ENCODE measurements around the gene ZBTB1. TPM values are rescaled to one million over a fixed set of nuclear protein-coding genes. Genes with fewer than 3 reads are reported as not detected.

Gene ZBTB1
- total RNA-seq, 1 experiment from 2014 or later = 26.5 TPM

DNA sequence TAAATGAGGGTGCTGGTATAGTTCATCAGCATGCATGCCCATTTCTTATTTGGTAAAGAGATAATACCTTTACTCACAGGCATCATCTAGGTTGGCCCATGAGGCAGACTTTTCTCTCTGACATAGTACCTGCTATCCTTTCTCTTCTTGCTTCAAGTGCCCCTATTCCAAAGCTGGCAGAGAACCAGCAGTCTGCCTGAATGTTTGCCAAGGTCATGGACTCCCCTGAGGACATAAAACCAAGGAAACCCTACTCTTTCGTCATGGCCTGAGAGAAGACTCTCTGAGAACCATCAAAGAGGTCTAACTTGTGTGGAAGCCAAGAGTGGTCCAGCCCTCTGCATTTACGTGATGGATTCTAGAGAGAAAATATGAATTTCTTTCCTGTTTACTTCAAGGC is 57.1 kb downstream of the ZBTB1 start:
- ChIA-PET POLR2A (interaction anchor here (1.3 to 1.5 kb wide), 2 partner anchors 8 to 22 kb away, joined by 3 to 5 read pairs; partner anchors contain the start of gene HSPA2), CTCF (interaction anchor here (0.6 to 1.2 kb wide), 2 partner anchors 75 to 295 kb away, joined by 3 to 4 read pairs; no protein-coding TSS in a partner anchor)
- TF ChIP-seq, protein P1, sequence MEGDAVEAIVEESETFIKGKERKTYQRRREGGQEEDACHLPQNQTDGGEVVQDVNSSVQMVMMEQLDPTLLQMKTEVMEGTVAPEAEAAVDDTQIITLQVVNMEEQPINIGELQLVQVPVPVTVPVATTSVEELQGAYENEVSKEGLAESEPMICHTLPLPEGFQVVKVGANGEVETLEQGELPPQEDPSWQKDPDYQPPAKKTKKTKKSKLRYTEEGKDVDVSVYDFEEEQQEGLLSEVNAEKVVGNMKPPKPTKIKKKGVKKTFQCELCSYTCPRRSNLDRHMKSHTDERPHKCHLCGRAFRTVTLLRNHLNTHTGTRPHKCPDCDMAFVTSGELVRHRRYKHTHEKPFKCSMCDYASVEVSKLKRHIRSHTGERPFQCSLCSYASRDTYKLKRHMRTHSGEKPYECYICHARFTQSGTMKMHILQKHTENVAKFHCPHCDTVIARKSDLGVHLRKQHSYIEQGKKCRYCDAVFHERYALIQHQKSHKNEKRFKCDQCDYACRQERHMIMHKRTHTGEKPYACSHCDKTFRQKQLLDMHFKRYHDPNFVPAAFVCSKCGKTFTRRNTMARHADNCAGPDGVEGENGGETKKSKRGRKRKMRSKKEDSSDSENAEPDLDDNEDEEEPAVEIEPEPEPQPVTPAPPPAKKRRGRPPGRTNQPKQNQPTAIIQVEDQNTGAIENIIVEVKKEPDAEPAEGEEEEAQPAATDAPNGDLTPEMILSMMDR (IDR thresholded peaks at IDR 0.05; ENCODE audit: unreplicated experiment) = no peak
- Mint-ChIP-seq H3K27me3 (ENCODE audit: insufficient read depth, unreplicated experiment) (no peaks in the 10 kb centered on the region), H3K36me3 (ENCODE audit: insufficient read depth, unreplicated experiment) (no peaks in the 10 kb centered on the region), H3K4me1 (ENCODE audit: insufficient read depth, unreplicated experiment) (peaks cover 6% of the 10 kb centered on the region), H3K4me3 (ENCODE audit: unreplicated experiment) (no peak overlapping the region), H3K27ac (ENCODE audit: low read depth, unreplicated experiment) (no peak overlapping the region), H3K9me3 (ENCODE audit: unreplicated experiment) (no peaks in the 10 kb centered on the region)
- intact Hi-C loops (cut with micrococcal nuclease) = no loop called here
- no TSS peak for BruUV-seq (replicated peaks)
- peak; percentile 56 for DNase-seq (ENCODE audit: unreplicated experiment)

DNA sequence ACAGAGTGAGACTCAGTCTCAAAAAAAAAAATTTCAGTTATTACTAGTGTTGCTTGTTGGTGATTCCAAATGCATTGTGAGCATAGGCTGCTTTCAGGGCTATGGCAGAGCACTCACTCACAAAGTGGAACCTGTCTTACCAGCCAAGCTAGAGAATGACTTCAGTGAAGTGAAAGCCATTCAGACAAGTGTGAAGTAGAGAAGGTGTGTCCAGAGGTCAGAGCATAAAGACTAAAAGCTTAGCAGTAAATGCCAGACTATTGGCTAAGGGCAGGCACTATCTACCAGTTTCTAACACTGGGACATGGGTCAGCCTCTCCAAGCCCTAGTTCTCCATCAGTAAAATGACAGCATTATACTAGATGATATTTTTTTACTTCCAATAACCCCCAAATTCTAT is 57.9 kb downstream of the ZBTB1 start:
- Mint-ChIP-seq H3K27ac (ENCODE audit: low read depth, unreplicated experiment) (no peak overlapping the region), H3K27me3 (ENCODE audit: insufficient read depth, unreplicated experiment) (no peaks in the 10 kb centered on the region), H3K4me1 (ENCODE audit: insufficient read depth, unreplicated experiment) (peaks cover 6% of the 10 kb centered on the region), H3K36me3 (ENCODE audit: insufficient read depth, unreplicated experiment) (no peaks in the 10 kb centered on the region), H3K9me3 (ENCODE audit: unreplicated experiment) (no peaks in the 10 kb centered on the region), H3K4me3 (ENCODE audit: unreplicated experiment) (no peak overlapping the region)
- ChIA-PET CTCF (interaction anchor here (0.8 kb wide), 1 partner anchor 7 kb away, joined by 3 read pairs; no protein-coding TSS in a partner anchor), POLR2A (interaction anchor here (2.9 kb wide), 1 partner anchor 22 kb away, joined by 14 read pairs; the partner anchor contains the start of gene HSPA2)
- BruUV-seq (replicated peaks) = no TSS peak
- TF ChIP-seq, protein P1 (IDR thresholded peaks at IDR 0.05; ENCODE audit: unreplicated experiment) = no peak
- intact Hi-C loops (cut with micrococcal nuclease) = no loop called here
- DNase-seq (ENCODE audit: unreplicated experiment) = no peak

DNA sequence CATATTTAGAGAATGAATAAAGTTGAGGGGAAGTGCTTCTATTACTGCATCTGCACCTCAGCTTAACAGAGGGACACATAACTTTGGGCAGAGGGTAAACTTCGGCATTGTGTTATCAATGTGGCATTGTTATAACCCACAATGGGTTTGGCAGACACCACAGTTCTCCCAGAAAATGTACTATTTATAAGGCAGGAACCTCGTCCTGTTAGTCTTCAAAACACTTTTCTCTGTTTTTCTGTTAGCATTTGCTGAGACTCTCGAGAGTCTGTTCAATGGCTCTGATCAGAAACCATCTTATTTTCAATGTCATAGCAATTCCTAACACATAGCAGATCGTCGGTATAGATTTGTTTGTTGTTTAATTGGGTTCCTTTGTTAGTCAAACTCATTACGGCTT is 59.1 kb downstream of the ZBTB1 start:
- ChIA-PET CTCF (interaction anchor here (0.8 to 1.2 kb wide), 2 partner anchors 23 to 72 kb away, joined by 4 to 5 read pairs; partner anchors contain the start of gene HSPA2), POLR2A (interaction anchor here (0.6 to 2.9 kb wide), 4 partner anchors 9 to 129 kb away, joined by 3 to 14 read pairs (median 3); partner anchors contain the start of gene HSPA2)
- H3K27me3 Mint-ChIP-seq (ENCODE audit: insufficient read depth, unreplicated experiment) = no peaks in the 10 kb centered on the region
- TF ChIP-seq, protein P1 (IDR thresholded peaks at IDR 0.05; ENCODE audit: unreplicated experiment) = no peak
- intact Hi-C loops (cut with micrococcal nuclease) = no loop called here
- H3K36me3 Mint-ChIP-seq (ENCODE audit: insufficient read depth, unreplicated experiment) = no peaks in the 10 kb centered on the region
- BruUV-seq (replicated peaks) = no TSS peak
- no peak for DNase-seq (ENCODE audit: unreplicated experiment)
- peak overlapping the region; percentile 12 for H3K27ac Mint-ChIP-seq (ENCODE audit: low read depth, unreplicated experiment)
- peaks cover 6% of the 10 kb centered on the region for H3K4me1 Mint-ChIP-seq (ENCODE audit: insufficient read depth, unreplicated experiment)
- no peak overlapping the region for H3K4me3 Mint-ChIP-seq (ENCODE audit: unreplicated experiment)
- no peaks in the 10 kb centered on the region for H3K9me3 Mint-ChIP-seq (ENCODE audit: unreplicated experiment)

DNA sequence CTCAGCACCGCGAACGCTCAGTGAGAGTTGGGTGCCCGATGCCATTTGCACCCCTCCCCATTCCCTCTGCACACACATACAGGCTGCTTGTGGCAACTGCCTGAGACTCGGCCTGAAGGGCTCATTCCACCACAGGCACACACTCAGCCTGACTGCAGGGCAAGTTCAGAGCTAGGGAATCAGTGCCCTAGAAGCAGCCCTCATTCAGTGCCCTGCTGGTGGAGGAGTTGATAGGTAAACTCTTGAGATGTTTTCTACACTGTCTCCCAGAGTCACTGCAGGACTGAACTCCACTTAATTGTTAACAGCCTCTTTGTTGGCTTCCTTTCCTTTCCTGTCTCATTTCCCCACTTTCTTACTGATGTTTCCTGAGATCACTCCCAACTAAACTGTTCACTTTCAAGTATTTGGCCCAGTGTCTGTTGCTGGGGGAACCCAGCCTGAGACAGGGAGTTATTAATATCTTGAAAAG is 62.1 kb downstream of the ZBTB1 start:
- Mint-ChIP-seq H3K27me3 (ENCODE audit: insufficient read depth, unreplicated experiment) (no peaks in the 10 kb centered on the region), H3K36me3 (ENCODE audit: insufficient read depth, unreplicated experiment) (no peaks in the 10 kb centered on the region), H3K4me3 (ENCODE audit: unreplicated experiment) (no peak overlapping the region), H3K4me1 (ENCODE audit: insufficient read depth, unreplicated experiment) (peaks cover 8% of the 10 kb centered on the region), H3K9me3 (ENCODE audit: unreplicated experiment) (no peaks in the 10 kb centered on the region), H3K27ac (ENCODE audit: low read depth, unreplicated experiment) (no peak overlapping the region)
- CTCF ChIA-PET = no interaction called here
- TF ChIP-seq, protein P1 (IDR thresholded peaks at IDR 0.05; ENCODE audit: unreplicated experiment) = no peak
- POLR2A ChIA-PET = no interaction called here
- intact Hi-C loops (cut with micrococcal nuclease) = no loop called here
- DNase-seq (ENCODE audit: unreplicated experiment) = no peak
- BruUV-seq (replicated peaks) = no TSS peak
